ENCODE data around the gene GALNT13.

GRCh38 chr2:153870308-153870707, 1.4 kb upstream of the GALNT13 start:
- TF ChIP-seq CTCF (IDR thresholded peaks at IDR 0.05) (no peak), POLR2A (IDR thresholded peaks at IDR 0.05) (no peak)
